Inflammatory macrophage treated with lipopolysaccharide for 4 hours (primary cell): ENCODE data around the gene PDE4D.
A peak's percentile ranks its signal among the peaks of the same experiment; 100 is the strongest.
"Not testable (repeated sequence)": the region's sequence is repeated elsewhere in the genome, so short reads cannot be mapped to it uniquely, and the experiment has no call there.

Source experiments
- DNase-seq: peaks from one replicate; pipeline ENCODE4 v3.0.0-alpha.2; 2020

Gene PDE4D

GRCh38 chr5:59600998-59601397 is 292.5 kb downstream of the PDE4D start:
- no peak for DNase-seq

- DNase-seq = no peak
Observed at GRCh38 chr5:59600153-59600552, 293.4 kb downstream of the PDE4D start.

GRCh38 chr5:59599729-59600128 is 293.8 kb downstream of the PDE4D start:
- no peak for DNase-seq

GRCh38 chr5:59598547-59598874 is 295.0 kb downstream of the PDE4D start:
- peak; percentile 63 for DNase-seq

GRCh38 chr5:59597690-59598546 is 295.6 kb downstream of the PDE4D start:
- peak; percentile 12 for DNase-seq

- peak; percentile 74 for DNase-seq
Observed at GRCh38 chr5:59596586-59597350, 296.8 kb downstream of the PDE4D start.

- DNase-seq = not testable (repeated sequence)
Observed at GRCh38 chr5:59594118-59594517, 299.4 kb downstream of the PDE4D start.

GRCh38 chr5:59593439-59594007 is 300.0 kb downstream of the PDE4D start:
- peak; percentile 47 for DNase-seq

GRCh38 chr5:59592101-59592500 is 301.4 kb downstream of the PDE4D start:
- no peak for DNase-seq

- peak; percentile 65 for DNase-seq
Observed at GRCh38 chr5:59591162-59591561, 302.4 kb downstream of the PDE4D start.

GRCh38 chr5:59588922-59589321 is 304.6 kb downstream of the PDE4D start:
- DNase-seq = no peak

- no peak for DNase-seq
Observed at GRCh38 chr5:59587489-59588337, 305.8 kb downstream of the PDE4D start.

- no peak for DNase-seq
Observed at GRCh38 chr5:59586841-59587240, 306.7 kb downstream of the PDE4D start.

GRCh38 chr5:59584858-59585846 is 308.4 kb downstream of the PDE4D start:
- DNase-seq = no peak

GRCh38 chr5:59583810-59584562 is 309.5 kb downstream of the PDE4D start:
- no peak for DNase-seq

GRCh38 chr5:59583151-59583809 is 310.2 kb downstream of the PDE4D start:
- DNase-seq = peak; percentile 36

GRCh38 chr5:59582746-59583145 is 310.8 kb downstream of the PDE4D start:
- DNase-seq = no peak

GRCh38 chr5:59579824-59580167 is 313.7 kb downstream of the PDE4D start:
- no peak for DNase-seq

GRCh38 chr5:59579101-59579823 is 314.3 kb downstream of the PDE4D start:
- no peak for DNase-seq

GRCh38 chr5:59577485-59577884 is 316.0 kb downstream of the PDE4D start:
- DNase-seq = no peak
